PC-3 (cell line): ENCODE results near the gene PMIS2.

ENCODE experiments used
- CTCF ChIP-seq: fragments of 300-600 bp; sonication (generic); conservative IDR thresholded peaks from 2 replicates; pipeline ENCODE4 v1.5.1; 2017; ENCODE audit warnings: antibody characterized with exemption, low read depth, mild to moderate bottlenecking, low read length
- EZH2 ChIP-seq: fragments of 300-600 bp; sonication (generic); IDR thresholded peaks from one replicate; pipeline ENCODE4 v1.6.1; 2017; ENCODE audit warnings: antibody characterized with exemption, mild to moderate bottlenecking, low read length; ENCODE audit not compliant: unreplicated experiment

- no peak for TF ChIP-seq CTCF
- no peak for TF ChIP-seq EZH2
Measured at GRCh38 chr19:35561436-35561835, 24.5 kb upstream of the PMIS2 start.
